OCI-LY3 (cell line): ENCODE data around the gene TFDP1.

ENCODE experiments used
- CTCF ChIP-seq: fragments of 200-600, 300-600 bp; sonication (generic); IDR thresholded peaks from 2 replicates; pipeline ENCODE4 v1.5.1; 2014; ENCODE audit warnings: antibody characterized with exemption, low read length, low read depth
- EZH2phosphoT487 ChIP-seq: fragments of 200-600 bp; shearing (Covaris generic); IDR thresholded peaks from 2 replicates; pipeline ENCODE4 v1.6.1; 2018; ENCODE audit warnings: antibody characterized with exemption, mixed run types, low read depth

- no peak for TF ChIP-seq CTCF
- no peak for TF ChIP-seq EZH2phosphoT487
Observed at GRCh38 chr13:113648216-113648610, 63.7 kb downstream of the TFDP1 start.
